Measurements from ENCODE around the gene CASP7.

CASP7 gene

GRCh38 chr10:113666682-113667252 is 12.9 kb upstream of the CASP7 start:
- no peak for DNase-seq

GRCh38 chr10:113680190-113681111 is 739 bp downstream of the CASP7 start:
- DNase-seq = peak; percentile 61 to 67

GRCh38 chr10:113681533-113682470 is 2.1 kb downstream of the CASP7 start:
- peak; percentile 54 to 59 for DNase-seq

- DNase-seq = no peak
Measured at GRCh38 chr10:113683300-113683699, 3.6 kb downstream of the CASP7 start.

- DNase-seq = no peak
Measured at GRCh38 chr10:113686028-113686427, 6.3 kb downstream of the CASP7 start.

GRCh38 chr10:113687037-113687436 is 7.3 kb downstream of the CASP7 start:
- no peak for DNase-seq

- no peak for DNase-seq
Measured at GRCh38 chr10:113689057-113689456, 9.3 kb downstream of the CASP7 start.

- DNase-seq = no peak
Measured at GRCh38 chr10:113689574-113689973, 9.9 kb downstream of the CASP7 start.

- DNase-seq = no peak
Measured at GRCh38 chr10:113690749-113691148, 11.0 kb downstream of the CASP7 start.

GRCh38 chr10:113691381-113691780 is 11.7 kb downstream of the CASP7 start:
- no peak for DNase-seq

- DNase-seq = no peak
Measured at GRCh38 chr10:113692271-113692670, 12.6 kb downstream of the CASP7 start.

- DNase-seq = no peak
Measured at GRCh38 chr10:113693348-113693747, 13.6 kb downstream of the CASP7 start.

GRCh38 chr10:113695691-113696090 is 16.0 kb downstream of the CASP7 start:
- DNase-seq = no peak

GRCh38 chr10:113697595-113697994 is 17.9 kb downstream of the CASP7 start:
- no peak for DNase-seq

- DNase-seq = peak in 1 of 2 experiments; percentile 30
Measured at GRCh38 chr10:113704637-113705343, 25.1 kb downstream of the CASP7 start.

GRCh38 chr10:113705344-113705652 is 25.6 kb downstream of the CASP7 start:
- DNase-seq = no peak

- no peak for DNase-seq
Measured at GRCh38 chr10:113706623-113707022, 26.9 kb downstream of the CASP7 start.

GRCh38 chr10:113708640-113709039 is 28.9 kb downstream of the CASP7 start:
- no peak for DNase-seq

- no peak for DNase-seq
Measured at GRCh38 chr10:113709221-113709838, 29.6 kb downstream of the CASP7 start.

- DNase-seq = no peak
Measured at GRCh38 chr10:113711142-113711541, 31.4 kb downstream of the CASP7 start.

- no peak for DNase-seq
Measured at GRCh38 chr10:113712024-113712423, 32.3 kb downstream of the CASP7 start.
